NCI-H748 (cell line): Measurements from ENCODE around the gene CPLX1.
"Not testable (repeated sequence)": the region's sequence is repeated elsewhere in the genome, so short reads cannot be mapped to it uniquely, and the experiment has no call there.

Experiments
- DNase-seq: peaks from one replicate; lab custom pipeline; 2025; ENCODE audit not compliant: unreplicated experiment; lab: John Stamatoyannopoulos, UW

The CPLX1 gene

DNA sequence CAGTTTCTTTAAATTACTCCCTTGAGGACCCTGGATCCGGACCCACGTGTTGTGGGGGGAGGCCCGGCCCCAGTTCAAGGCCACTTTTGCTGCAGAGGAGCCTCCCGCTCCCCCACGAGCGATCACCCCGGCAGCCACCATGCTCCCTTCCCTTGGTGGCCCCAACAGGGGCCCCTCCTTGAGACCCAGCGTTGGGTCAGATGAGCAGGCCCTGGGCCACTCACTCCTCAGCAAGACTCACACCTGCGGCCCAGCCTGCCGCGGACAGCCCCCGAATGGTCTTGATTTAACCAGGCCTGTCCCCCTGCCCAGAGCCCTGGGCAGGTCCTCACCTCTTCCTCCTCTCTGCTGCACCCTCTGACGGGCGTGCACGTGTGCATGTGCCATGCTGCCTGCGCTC, 4.3 kb downstream of the CPLX1 start:
- no peak for DNase-seq

DNA sequence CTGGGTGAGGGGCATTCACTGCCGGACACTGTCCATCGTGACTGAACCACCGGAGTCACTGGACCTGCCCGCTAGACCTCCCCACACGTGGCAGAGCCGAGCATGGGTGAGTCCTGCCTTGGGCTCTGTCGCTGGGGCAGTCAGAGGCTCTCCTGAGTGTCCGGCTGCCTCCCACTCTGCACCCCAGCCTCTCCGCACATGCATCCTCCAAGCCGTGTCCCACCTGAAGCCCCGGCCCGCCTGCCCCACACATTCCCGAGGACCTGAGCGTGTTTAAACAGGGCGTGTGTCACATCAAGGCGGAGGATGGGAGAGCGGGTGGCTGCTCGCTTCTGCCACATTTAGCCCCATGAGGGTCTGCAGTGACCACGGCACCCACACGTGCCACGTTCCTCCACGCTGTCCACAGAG, 4.7 kb downstream of the CPLX1 start:
- no peak for DNase-seq

DNA sequence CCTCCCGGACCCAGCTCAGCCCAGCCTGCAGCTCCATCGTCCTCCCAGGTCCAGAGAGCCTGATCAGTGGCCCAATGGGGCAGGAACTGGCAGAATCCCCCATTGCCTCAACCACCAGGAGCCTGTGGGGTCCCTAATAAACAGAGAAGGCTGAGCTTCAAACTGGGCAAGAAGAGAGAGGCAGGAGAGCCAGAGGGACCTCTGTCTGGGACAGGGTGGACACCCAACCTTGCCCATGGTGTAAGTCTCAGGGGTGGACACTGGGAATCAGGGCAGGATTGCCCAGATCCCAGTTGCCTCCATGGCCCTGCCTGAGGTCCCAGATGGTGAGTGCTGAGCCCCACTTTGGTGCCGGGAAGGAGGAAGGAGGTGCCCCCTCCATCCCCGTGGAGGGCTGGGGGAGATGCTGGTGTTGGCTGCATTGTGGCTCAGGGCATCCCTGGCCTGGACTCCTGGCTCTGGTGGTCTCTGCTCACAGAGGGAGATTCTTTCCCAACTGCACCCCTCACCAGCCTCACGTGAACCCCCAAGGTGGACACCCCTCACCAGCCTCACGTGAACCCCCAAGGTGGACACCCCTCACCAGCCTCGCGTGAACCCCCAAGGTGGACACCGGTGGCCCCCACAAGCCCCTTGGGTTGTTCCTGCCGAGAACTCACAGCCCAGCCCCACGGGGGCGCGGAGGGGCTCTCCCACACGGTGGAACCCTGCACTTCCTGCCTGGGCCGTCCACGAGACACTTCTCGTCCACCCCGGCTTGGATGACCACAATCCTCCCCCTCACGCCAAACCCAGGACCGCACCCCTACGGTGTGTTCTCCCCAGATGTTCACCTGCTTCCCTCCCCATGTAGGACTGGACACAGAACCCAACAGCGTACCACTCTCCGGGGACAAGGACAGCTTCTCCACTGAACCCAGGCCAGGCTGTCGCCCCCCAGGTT, 5.4 kb downstream of the CPLX1 start:
- DNase-seq: no peak

DNA sequence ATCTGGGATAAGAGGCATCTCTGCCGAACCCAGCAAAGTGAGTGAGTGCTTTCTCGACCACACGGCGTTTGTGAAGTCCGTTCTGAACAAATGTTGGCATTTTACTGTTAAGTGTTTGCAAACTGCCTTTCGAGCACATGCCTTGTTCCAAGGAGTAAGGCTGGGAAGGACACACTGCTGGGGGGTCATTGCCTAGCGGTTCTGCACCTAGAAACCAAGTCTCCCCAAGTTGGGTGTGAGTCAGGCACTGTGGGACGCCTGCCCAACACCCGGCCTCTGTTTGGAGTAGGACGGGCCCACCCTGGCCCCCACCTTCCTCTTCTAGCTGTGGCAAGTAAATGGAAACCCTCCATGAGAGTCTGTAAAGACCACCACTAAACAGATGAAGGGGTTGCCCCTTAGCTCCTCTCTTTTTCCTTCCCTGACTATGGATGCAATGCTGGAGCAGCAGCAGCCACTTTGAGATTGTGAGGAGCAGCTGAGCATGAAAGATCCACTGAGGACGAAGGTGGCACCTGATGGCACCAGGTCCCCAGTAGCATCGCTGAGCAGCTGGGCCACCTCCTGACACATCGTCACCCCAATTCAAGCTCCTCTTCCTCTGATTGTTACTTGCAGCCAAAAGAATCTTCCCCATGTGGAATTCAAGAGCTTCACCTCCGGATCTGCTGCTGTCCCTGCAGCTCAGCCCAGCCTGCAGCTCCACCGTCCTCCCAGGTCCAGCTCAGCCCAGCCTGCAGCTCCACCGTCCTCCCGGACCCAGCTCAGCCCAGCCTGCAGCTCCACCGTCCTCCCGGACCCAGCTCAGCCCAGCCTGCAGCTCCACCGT, 6.3 kb downstream of the CPLX1 start:
- no peak for DNase-seq

DNA sequence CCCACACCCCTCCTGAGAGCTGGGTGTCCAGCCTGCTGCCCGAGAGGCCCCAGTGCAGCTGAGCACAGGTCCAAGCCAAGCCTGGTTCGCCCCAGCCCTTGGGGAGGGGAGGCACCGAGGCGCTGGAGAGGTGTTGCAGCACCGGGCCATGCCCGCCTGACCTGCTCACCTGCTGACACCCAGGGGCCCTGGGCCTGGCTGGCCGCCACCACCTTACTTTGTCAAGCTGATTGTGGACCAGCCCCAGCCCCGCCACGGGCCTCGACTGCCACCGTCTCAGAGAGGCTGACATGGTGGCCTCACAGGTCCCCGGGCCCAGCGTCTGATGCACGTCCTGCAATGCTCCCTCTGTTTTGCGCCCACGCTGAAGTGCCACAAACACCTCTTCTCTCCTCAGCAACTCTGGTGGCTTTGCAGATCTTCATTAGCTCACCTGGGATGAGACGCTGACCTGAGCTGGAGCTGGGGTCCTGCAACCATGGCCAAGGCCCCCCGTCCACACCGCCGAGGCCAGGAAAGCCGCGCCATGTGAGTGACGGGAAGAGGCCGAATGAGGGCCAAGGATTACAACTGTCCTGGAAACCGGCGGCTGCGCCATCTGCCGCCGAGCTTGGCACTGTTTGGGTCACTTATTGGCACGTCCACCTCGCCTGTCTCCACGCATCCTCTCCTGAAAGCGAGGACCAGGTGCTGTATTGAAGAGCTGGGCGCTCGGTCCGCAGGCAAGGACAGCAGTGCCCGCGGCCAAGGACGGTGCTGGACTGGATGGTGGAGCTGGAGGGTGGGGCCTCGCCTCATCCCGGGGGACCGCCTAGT, 7.6 kb downstream of the CPLX1 start:
- DNase-seq: no peak

DNA sequence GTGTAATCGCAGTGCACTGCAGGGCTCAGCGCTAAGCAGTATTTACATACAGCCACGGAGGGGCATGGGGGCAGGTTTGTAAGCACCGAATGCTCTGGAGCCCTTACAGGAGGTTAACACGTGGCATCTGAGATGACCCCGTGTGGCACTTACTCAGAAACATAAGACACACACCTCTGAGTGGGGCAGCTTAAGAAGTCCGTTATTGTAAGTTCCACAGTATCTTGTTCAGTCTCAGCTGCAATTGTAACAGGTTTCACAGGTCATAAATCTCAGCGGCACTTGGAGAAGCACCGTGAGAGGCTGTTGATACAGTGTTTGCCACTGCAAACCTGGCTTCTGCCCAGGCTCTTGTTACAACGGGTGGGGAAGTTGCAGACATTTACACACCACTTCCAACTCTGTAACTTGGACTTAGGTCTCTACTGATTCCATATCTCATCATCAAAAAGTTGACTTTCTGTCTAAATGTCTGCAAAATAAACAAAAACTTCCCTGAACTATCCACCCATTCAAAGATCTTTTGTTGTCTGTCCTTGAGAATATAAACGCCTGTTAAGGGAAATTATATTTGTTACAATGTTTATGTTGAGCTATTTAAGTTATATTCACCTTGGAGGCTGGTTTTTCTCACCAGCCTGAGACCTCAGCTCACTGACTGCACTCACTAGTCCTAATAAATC, 10.3 kb downstream of the CPLX1 start:
- no peak for DNase-seq

DNA sequence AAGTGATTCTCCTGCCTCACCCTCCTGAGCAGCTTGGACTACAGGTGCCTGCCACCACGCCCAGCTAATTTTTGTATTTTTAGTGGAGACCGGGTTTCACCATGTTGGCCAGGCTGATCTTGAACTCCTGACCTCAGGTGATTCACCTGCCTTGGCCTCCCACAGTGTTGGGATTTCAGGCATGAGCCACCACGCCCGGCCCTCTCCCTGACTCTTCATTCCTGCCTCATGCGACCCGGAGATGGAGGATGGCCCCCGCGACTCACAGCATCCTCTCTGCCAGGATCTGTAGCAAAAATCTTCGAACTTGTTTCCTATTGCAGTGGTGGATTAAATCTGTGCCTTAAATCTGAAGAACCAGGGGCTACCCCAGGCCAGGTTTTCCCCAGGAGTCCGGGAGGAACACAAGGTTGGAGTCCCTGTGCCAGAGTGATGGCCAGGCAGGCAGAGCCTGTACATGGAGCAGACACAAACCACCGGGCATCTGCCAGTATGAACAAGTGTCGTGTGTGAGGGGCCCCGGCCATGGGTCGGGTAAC, 11.5 kb downstream of the CPLX1 start:
- no peak for DNase-seq

DNA sequence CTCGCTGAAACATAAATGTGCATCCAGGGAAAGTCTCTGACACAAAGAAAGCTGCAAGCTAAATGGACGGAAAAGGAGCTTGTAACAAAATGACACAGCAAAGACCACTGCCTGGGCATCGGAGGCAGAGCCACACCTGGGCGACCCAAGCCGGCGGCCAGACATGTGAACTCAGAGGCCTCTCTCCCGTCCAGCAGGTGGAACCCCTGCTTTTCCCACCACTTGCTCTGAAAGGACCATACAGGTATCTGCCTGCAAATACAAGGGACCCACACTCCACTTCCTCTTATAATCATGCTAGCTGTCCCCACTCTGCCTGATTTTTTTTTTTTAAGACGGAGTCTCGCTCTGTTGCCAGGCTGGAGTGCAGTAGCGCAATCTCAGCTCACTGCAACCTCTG, 12.0 kb downstream of the CPLX1 start:
- DNase-seq: no peak

DNA sequence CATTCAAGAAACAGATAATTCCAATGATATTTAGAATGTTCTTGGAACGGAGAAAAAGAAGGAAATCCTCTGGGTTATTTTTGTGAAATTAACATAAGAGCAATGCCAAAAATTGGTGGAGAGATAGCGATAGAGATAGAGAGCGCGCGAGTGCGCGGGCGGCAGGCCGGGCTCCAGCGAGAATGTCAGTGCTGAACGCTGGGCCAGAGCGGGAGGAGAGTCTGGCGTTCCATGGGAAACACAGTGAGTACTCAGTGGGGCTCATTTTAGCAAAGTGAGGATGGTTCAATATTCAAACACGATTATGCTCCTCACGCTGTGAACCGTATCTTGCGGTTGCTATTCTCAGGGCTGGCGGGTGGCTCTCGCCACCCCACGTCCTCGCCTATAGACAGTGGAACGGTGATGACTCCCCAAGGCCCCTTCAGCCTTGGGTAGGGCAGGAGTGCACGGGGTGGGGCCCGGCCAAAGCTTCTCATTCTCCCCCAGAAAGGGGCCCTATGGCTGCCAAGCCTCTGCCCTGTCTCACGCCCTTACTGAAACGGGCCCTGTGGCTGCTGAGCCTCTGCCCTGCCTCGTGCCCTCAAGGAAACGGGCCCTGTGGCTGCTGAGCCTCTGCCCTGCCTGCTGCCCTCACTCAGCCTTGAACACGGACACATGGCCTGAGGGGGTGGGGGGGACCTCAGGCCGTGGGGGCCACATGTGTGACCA, 16.9 kb downstream of the CPLX1 start:
- DNase-seq: no peak

DNA sequence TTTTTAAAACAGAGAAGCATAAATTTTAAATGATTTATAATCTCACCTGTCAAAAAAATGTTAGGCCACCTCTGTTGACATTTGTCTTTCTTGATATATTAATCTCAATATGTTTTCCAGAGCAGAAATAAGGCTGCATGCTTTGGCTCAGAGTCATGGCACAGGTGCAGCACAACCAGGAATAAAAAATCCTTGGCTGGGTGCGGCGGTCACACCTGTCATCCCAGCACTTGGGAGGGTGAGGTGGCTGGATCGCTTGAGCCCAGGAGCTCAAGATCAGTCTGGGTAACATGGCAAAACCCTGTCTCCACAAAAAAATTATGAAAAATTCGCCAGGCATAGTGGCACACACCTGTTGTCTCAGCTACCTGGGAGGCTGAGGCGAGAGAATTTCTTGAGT, 18.1 kb downstream of the CPLX1 start:
- no peak for DNase-seq

DNA sequence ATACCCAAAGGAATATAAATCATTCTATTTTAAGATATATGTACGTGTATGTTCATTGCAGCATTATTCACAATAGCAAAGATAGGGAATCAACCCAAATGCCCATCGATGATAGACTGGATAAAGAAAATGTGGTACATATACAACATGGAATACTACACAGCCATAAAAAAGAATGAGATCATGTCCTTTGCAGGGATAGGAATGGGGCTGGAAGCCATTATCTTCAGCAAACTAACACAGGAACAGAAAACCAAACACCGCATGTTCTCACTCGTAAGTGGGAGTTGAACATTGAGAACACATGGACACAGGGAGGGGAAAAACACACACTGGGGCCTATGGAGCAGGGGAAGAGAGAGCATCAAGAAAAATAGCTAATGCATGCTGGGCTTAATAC, 18.9 kb downstream of the CPLX1 start:
- DNase-seq: not testable (repeated sequence)

DNA sequence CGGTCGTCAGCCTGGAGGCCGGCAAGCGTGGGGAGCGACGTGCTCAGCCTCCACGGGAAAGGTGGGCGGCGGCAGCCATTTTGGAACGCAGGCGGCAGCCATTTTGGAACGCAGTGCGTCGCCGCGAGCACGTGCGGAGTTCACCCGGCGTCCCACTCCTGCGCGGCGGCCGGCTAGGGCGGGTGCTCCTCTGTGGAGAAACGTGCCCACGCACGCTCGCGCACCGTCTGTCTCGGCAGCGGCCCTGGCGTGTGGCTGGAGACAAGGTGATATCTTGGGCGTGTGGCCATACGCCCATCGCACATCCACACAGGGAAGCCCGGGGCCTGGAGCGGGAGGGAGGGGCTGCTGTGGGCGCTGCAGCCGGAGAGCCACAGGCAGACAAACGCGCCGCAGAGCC, 21.1 kb downstream of the CPLX1 start:
- DNase-seq: no peak

DNA sequence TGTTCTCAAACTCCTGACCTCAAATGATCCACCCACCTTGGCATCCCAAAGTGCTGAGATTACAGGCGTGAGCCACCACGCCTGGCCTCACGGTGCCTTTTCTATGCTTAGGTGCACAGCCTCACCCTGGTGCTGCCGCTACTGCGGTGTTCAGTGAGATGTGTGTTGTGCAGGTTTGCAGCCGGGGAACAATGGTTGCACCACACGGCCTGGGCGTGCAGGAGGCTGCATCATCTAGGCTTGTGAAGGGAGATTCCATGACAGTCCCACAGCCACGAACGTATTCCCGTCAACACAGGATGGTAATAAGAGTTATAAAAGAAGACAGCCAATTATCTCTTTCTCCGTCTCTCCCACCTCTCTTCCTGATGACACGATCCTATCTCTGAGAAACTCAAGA, 22.0 kb downstream of the CPLX1 start:
- no peak for DNase-seq

DNA sequence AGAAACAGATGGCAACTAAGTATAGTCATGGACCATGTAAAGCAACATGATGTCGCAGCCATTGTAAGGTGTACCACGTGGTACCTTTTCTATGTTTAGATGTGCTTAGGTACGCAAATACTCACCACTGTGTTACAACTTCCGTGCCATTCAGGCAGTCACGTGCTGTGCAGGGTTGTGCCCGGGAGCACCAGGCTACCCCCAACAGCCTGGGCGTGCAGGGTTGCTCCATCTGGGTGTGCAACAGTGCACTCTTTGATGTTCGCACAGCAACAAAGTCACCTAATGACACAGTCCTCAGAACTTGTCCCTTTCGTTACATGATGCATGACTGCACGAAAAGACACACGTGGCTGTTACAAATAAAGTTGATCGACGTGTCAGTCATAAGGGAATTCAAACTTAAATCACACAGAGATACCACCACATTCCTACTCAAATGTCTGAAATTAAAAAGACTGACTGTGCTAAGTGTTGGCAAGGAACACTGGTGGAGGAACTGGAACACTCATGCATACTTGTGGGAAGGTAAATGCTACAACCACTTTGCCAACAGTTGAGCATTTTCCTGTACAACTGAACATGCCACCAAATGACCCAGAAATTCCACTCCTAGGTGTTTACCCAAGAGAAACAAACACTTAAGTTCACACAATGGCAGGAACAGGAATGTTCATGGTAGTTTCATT, 24.3 kb downstream of the CPLX1 start:
- no peak for DNase-seq

DNA sequence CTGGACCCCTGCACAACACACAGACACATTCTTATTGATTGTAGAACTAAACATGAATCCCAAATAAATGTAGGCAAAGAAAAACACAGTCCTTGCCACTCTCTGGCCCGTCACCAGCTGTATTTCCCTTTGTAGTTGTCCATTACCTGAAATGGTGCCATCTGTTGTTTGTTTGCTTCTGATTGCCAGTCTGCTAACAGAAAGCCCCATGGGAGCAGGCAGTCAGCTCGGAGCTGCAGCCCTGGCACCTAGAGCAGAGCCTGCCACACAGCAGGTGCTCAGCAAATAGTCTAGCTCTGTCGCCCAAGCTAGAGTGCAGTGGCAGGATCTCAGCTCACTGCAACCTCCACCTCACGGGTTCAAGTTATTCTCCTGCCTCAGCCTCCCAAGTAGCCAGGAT, 28.9 kb downstream of the CPLX1 start:
- DNase-seq: peak; percentile 13

DNA sequence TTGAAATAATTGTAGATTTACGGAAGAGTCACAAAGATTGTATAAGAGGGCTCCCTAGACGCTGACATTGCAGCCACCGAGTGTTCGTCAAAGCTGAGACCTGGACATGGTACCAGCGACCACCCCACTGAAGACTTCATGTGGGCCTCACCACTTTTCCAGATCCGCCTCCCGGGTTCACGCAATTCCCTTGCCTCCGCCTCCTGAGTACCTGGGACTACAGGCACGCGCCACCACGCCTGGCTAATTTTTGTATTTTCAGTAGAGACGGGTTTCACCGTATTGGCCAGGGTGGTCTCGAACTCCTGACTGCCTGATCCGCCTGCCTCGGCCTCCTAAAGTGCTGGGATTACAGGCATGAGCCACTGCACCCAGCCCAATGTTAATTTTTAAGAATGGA, 29.7 kb downstream of the CPLX1 start:
- DNase-seq: no peak

DNA sequence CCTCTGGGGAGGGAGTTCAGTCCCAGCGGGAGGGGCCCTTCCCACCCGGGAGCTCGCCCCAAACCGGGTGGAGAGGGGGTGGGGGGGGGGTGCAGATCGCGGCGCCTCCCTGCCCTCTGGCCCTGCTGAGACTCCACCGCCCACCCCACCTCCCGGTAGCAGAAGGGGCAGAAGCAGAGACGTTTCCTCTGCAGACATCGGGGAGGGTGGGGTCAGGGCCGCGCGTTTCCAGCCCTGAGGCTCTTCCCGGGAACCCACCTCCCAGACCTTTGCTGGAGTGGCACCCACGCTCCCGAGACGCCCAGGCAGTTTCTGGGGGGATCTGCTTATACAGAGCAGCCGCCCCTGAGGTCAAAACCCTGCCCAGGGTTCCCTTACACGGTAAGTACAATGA, 30.2 kb downstream of the CPLX1 start:
- DNase-seq: no peak

DNA sequence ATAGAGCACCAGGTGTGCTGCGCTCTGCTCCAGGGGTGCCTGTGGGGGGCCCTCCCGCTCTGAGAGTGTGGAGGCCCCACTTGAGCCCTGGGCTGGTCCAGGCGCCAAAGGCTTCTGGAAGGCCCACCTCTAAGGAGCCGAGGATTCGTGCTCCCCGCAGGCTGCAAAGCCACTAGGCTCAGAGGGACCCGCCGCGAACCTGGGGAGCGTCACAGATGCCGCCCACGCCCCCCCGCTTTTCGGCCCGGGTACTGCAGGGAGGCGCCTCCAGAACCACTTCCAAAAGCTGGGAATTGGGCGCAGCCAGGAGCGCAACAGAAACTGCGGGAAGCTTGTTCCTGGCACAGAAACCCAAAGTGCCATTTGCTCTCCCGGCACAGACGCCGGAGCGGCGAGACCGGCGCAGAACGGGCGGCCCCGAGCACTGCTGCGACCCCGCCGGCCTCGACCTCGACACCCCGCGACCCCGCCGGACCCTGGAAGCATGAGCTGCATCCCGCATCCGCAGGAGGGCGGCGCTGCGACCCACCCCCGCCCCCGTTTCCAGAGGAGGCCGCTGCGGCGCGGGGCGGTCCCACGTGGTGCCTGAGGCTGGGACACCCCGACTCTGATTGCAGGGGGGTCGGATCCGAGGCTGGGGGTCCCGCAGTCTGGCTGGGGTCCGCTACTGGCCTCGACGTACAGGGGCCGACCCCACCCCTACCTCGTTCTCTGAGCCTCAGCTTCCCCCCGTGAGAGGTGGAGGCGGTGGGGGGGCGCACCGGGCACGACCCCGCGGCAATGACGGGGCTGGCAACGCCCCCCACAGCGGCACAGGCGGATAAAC, 30.8 kb downstream of the CPLX1 start:
- no peak for DNase-seq
